Testis (tissue), 2 donors: ENCODE data around the gene SLC25A1.

Experiments used
- CTCF ChIP-seq, 3 experiments: fragments of 450-650 bp in 2 of 3; fragments of 200-600 bp in 1 of 3; sonication (generic) in 1 of 3; IDR thresholded peaks; one replicate each; pipeline ENCODE4 v1.5.1; 2016 to 2019; ENCODE audit warnings: antibody characterized with exemption in 3 of 3, mild to moderate bottlenecking in 2 of 3, moderate library complexity in 1 of 3
- POLR2A ChIP-seq: fragments of 450-650 bp; IDR thresholded peaks from one replicate; pipeline ENCODE4 v1.6.1; 2017; ENCODE audit warnings: antibody characterized with exemption, mild to moderate bottlenecking, moderate library complexity

- TF ChIP-seq CTCF (IDR thresholded peaks at IDR 0.05) (no peak), POLR2A (no peak)
These were observed 39.6 kb downstream of the SLC25A1 start for GRCh38 chr22:19139001-19139356.
